SU-DHL-6 (cell line): ENCODE measurements around the gene MC5R.

Experiments used
- EZH2phosphoT487 ChIP-seq: fragments of 200-600 bp; sonication (generic), shearing (Covaris generic); conservative IDR thresholded peaks from 2 replicates; pipeline ENCODE4 v1.6.1; 2018; ENCODE audit warnings: mild to moderate bottlenecking, antibody characterized with exemption, low read length, moderate library complexity, mixed read lengths
- TF ChIP-seq, protein P1 (sequence below): fragments of 200-600 bp; sonication (generic); IDR thresholded peaks from one replicate; pipeline ENCODE4 v1.5.1; 2017; ENCODE audit warnings: antibody characterized with exemption, mild to moderate bottlenecking, low read length, moderate library complexity; ENCODE audit not compliant: insufficient read depth, poor library complexity, severe bottlenecking

- TF ChIP-seq, protein P1, sequence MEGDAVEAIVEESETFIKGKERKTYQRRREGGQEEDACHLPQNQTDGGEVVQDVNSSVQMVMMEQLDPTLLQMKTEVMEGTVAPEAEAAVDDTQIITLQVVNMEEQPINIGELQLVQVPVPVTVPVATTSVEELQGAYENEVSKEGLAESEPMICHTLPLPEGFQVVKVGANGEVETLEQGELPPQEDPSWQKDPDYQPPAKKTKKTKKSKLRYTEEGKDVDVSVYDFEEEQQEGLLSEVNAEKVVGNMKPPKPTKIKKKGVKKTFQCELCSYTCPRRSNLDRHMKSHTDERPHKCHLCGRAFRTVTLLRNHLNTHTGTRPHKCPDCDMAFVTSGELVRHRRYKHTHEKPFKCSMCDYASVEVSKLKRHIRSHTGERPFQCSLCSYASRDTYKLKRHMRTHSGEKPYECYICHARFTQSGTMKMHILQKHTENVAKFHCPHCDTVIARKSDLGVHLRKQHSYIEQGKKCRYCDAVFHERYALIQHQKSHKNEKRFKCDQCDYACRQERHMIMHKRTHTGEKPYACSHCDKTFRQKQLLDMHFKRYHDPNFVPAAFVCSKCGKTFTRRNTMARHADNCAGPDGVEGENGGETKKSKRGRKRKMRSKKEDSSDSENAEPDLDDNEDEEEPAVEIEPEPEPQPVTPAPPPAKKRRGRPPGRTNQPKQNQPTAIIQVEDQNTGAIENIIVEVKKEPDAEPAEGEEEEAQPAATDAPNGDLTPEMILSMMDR, result no peak
- no peak for TF ChIP-seq EZH2phosphoT487
Measured at GRCh38 chr18:13872932-13873331, 49.0 kb downstream of the MC5R start.
